ENCODE data around the gene HOXD10.

The HOXD10 gene

DNA sequence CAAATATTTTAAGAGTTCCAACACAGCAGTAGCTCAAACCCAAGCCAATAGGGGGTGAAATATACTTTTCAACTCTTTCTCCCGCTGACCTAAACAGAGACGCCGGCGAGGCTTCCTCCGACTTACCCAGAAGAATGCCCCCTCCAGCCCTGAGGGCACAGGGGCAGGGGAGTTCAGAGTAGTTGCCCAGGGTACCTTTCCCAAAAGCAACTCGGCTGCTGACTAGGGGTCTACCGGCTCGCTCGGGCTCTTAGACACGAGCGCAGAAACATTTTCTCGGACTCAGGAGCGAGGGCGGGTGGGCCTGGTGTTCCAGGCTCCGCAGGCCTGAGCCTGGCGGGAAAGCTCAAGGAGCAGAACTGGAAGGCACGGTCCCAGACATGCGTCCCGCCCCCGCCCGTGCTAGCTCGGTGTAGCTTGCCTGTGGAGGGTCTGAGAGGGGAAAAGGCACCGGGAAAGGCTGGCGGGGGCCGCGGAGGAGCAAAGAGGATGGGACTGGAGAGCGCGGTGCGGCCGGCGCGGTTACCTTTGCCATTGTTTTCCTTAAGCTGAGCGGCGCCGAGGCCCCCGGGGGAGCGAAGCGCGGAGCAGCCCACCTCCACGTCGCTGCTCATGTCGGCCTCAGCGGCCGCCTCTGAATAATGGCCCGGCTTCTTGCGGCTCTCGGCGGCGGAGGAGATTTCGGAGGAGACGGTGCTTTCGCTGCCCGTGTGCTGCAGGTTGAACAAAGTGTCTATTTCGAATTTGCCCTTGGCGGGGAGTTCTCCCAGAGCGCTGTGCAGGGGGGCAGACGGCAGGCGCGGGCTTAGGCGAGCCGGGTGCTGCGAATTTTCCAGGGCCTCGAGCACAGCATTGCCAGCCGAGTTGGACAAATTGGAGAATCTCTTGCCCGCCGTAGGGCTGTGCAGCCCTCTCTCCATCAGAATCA is 33.5 kb upstream of the HOXD10 start:
- DNase-seq (ENCODE audit: low read depth): no peak
- H3K4me3 ChIP-seq (ENCODE audit: control insufficient read depth, low read depth, low read length): no peak overlapping the region
- TF ChIP-seq, protein P1, sequence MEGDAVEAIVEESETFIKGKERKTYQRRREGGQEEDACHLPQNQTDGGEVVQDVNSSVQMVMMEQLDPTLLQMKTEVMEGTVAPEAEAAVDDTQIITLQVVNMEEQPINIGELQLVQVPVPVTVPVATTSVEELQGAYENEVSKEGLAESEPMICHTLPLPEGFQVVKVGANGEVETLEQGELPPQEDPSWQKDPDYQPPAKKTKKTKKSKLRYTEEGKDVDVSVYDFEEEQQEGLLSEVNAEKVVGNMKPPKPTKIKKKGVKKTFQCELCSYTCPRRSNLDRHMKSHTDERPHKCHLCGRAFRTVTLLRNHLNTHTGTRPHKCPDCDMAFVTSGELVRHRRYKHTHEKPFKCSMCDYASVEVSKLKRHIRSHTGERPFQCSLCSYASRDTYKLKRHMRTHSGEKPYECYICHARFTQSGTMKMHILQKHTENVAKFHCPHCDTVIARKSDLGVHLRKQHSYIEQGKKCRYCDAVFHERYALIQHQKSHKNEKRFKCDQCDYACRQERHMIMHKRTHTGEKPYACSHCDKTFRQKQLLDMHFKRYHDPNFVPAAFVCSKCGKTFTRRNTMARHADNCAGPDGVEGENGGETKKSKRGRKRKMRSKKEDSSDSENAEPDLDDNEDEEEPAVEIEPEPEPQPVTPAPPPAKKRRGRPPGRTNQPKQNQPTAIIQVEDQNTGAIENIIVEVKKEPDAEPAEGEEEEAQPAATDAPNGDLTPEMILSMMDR (IDR thresholded peaks at IDR 0.05; ENCODE audit: control insufficient read depth, insufficient read depth, low read depth, low read length, missing control alignments): no peak

DNA sequence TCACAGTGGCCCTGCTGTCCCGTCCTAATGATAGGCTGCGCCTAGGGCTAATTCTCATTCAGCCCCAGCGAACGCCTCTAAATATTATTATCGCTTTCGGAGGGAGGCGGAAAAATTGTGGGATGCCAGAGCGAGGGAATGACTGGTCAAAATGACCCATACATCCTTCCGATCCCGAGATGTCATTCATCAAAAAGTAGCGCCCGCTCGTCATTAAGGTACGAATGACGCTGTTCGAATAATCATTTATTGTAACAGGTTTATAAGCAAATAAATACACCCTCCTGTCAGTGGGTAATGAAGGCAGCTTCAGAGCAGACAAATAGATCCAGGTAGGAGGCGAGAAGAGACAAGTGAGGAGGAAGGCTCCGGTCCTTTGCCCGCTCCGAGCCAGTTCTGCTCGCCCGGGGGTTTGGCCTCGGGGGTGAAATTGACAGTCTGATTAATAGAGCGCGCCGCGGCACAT is 32.7 kb upstream of the HOXD10 start, which contains the start of gene EVX2:
Gene EVX2 (minus strand): TSS at position 167 of the 466 bp plus-strand sequence. CDS start 186 bp downstream, outside the sequence.
- no peak for DNase-seq (ENCODE audit: low read depth)
- TF ChIP-seq, protein P1 (IDR thresholded peaks at IDR 0.05; ENCODE audit: control insufficient read depth, insufficient read depth, low read depth, low read length, missing control alignments): no peak
- H3K4me3 ChIP-seq (ENCODE audit: control insufficient read depth, low read depth, low read length): no peak within 1 kb of the TSS

DNA sequence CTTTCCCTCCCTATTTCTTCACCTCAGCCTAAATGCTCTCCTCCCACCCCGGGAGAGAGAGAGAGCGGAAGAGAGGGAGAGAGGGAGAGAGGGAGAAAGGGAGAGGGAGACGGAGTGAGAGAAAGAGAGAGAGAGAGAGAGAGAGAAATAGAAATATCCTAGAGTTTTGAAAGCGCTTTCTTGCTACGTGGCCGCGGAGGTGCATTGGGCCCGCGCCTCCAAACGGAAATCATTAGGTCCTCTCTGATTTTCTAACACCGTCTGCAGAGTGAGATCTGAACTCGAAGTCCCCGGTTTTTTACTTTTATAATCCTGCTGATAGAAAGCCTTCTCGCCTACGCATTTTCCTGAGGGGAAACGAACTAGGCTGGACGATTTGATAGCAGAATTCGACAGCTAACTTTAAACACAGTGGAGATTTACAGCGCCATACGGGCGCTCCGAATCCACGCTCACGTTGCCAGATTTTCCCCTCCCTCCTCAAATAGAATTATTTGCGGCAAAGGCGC is 31.9 kb upstream of the HOXD10 start:
- no peak overlapping the region for H3K4me3 ChIP-seq (ENCODE audit: control insufficient read depth, low read depth, low read length)
- no peak for DNase-seq (ENCODE audit: low read depth)
- TF ChIP-seq, protein P1 (IDR thresholded peaks at IDR 0.05; ENCODE audit: control insufficient read depth, insufficient read depth, low read depth, low read length, missing control alignments): no peak

DNA sequence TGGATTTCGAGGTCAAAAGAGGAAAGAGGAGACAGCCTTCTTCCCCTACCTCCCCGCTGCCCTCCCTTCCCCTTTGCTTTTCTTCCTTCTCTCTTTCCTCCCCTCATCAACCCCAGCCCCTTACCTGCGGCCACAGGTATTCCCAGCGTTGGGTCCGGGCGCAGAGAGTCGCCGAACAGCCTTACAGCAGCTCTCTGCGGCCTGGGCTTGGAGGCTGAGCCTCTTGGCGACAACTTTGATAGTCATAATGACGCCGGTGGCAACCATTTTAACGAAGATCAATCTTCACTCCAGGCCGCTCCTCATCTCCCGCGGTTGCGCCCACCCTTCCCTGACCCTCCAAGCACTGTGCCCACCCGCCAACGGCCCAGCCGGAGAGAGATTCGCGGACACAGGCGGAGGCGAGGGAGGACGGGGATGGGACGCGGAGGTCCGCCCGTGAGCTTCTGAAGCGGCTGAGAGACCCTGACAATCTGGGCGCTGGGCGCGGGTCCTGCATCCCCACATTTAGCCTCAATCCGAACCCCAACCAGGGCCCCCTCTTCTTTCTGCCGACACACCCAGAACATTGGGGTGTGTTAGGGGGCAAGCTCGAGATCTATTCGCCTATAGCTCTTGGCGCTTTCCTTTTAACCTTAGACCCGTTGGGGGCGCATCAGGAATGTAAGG is 31.3 kb upstream of the HOXD10 start:
- no peak for DNase-seq (ENCODE audit: low read depth)
- no peak overlapping the region for H3K4me3 ChIP-seq (ENCODE audit: control insufficient read depth, low read depth, low read length)
- TF ChIP-seq, protein P1 (IDR thresholded peaks at IDR 0.05; ENCODE audit: control insufficient read depth, insufficient read depth, low read depth, low read length, missing control alignments): no peak

DNA sequence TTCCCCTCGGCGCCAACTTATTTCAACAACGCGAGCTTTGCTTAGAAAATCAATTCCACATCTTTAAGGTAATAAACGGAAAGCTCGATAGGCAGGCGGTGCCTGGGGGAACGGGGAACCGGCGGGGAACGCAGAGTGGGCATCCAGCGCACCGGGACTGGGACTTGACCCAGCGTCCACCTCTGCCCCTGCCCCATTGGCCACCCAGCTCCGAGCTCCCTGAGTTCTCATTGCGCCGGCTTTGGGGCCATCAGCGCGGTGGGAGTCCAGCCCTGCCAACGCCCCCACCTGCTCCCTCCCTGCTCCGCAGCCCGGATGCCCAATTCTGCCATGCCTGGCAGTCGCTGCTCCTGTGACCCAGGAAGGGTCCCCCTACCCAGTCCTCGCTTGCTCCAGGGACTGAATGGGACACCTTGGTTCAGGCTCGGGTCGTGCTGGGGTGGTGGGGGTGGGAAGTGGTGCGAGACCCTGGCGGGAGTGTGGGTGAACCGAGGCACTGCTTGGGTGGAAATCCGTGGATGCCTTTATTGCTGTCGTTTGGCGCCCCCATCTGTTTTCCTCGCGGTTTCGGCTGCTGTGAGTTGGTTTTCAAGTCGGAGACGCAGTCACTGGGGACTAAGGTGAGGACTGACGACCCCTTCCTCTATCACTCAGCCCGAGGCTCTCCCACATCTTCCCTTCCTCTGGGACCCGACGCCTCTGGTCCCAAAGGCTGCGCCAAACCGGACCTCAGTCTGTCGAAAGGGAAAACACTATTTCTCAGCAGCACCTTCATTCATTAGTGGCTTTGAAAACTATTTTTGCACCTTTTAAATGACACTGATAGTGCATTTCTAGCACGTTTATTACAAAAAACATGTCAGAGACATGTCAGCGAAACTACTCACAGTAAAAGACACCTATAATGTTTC is 30.5 kb upstream of the HOXD10 start:
- H3K4me3 ChIP-seq (ENCODE audit: control insufficient read depth, low read depth, low read length): peak overlapping the region; percentile 14

More for the DNA sequence above, 30.5 kb upstream of the HOXD10 start:
- DNase-seq (ENCODE audit: low read depth): no peak
- TF ChIP-seq, protein P1 (IDR thresholded peaks at IDR 0.05; ENCODE audit: control insufficient read depth, insufficient read depth, low read depth, low read length, missing control alignments): peak; percentile 68
